Ishikawa (cell line): Measurements from ENCODE around the gene TUBGCP2.

Source experiments
- CEBPB ChIP-seq: IDR thresholded peaks from 2 replicates; pipeline ENCODE4 v1.6.1; 2012
- CREB1 ChIP-seq: IDR thresholded peaks from 2 replicates; pipeline ENCODE4 v1.6.1; 2012; ENCODE audit warnings: low read depth
- EGR1 ChIP-seq: IDR thresholded peaks from 2 replicates; pipeline ENCODE4 v1.6.1; 2012
- EP300 ChIP-seq: IDR thresholded peaks from 2 replicates; pipeline ENCODE4 v1.6.1; 2012; ENCODE audit warnings: borderline replicate concordance
- FOXM1 ChIP-seq: IDR thresholded peaks from 2 replicates; pipeline ENCODE4 v1.6.1; 2012; ENCODE audit warnings: low read depth, borderline replicate concordance
- RAD21 ChIP-seq: IDR thresholded peaks from 2 replicates; pipeline ENCODE4 v1.6.1; 2012; ENCODE audit warnings: low read depth
- TAF1 ChIP-seq: IDR thresholded peaks from 2 replicates; pipeline ENCODE4 v1.6.1; 2012; ENCODE audit warnings: low read depth, mild to moderate bottlenecking
- TCF12 ChIP-seq: IDR thresholded peaks from 2 replicates; pipeline ENCODE4 v1.6.1; 2012; ENCODE audit warnings: low read depth
- TEAD4 ChIP-seq: IDR thresholded peaks from 2 replicates; pipeline ENCODE4 v1.6.1; 2012
- YY1 ChIP-seq: IDR thresholded peaks from 2 replicates; pipeline ENCODE4 v1.6.1; 2012; ENCODE audit warnings: low read depth
- ZBTB7A ChIP-seq: IDR thresholded peaks from 2 replicates; pipeline ENCODE4 v1.6.1; 2012; ENCODE audit warnings: low read depth
- TF ChIP-seq, protein P1 (sequence below): IDR thresholded peaks from 2 replicates; pipeline ENCODE4 v1.6.1; 2012; ENCODE audit warnings: low read depth, mild to moderate bottlenecking
- TF ChIP-seq, protein P2 (sequence below): IDR thresholded peaks from 2 replicates; pipeline ENCODE4 v1.6.1; 2012
- TF ChIP-seq, protein P3 (sequence below): IDR thresholded peaks from 2 replicates; pipeline ENCODE4 v1.6.1; 2012

DNA sequence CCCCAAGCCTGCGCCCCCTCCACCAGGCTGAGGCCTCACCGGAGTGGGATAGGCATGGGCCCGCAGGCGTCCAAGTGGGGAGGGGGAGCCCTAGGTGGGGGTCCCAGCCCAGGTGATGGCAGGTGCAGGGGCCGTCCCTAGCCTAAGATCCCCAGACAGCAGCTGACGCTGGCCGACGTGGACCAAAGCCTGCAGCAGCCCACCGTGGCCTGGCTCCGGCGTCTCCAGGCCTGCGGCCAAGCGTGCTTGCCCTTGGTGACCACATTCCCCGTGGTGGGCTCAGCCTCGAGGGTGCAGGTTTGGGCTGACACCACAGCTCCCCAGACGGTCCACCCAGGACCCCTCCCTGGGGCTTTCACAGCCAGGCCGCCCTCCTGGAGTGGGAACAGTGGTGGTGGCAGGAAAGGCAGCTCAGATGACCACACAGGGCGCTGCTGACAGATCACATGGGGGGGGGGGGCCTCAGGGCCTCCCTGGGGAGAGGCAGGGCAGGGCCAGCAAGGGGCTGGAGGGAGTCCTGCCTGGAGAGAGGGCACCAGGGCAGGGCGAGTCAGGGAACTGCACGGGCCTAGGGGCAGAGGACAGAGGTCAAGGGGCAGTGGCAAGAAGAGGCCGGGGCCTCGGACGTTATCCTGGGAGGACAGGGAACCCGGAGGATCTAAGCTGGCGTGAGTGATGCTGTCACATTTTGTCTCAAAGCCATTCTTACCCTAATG lies 31.2 kb downstream of the TUBGCP2 start:
- TF ChIP-seq, protein P1, sequence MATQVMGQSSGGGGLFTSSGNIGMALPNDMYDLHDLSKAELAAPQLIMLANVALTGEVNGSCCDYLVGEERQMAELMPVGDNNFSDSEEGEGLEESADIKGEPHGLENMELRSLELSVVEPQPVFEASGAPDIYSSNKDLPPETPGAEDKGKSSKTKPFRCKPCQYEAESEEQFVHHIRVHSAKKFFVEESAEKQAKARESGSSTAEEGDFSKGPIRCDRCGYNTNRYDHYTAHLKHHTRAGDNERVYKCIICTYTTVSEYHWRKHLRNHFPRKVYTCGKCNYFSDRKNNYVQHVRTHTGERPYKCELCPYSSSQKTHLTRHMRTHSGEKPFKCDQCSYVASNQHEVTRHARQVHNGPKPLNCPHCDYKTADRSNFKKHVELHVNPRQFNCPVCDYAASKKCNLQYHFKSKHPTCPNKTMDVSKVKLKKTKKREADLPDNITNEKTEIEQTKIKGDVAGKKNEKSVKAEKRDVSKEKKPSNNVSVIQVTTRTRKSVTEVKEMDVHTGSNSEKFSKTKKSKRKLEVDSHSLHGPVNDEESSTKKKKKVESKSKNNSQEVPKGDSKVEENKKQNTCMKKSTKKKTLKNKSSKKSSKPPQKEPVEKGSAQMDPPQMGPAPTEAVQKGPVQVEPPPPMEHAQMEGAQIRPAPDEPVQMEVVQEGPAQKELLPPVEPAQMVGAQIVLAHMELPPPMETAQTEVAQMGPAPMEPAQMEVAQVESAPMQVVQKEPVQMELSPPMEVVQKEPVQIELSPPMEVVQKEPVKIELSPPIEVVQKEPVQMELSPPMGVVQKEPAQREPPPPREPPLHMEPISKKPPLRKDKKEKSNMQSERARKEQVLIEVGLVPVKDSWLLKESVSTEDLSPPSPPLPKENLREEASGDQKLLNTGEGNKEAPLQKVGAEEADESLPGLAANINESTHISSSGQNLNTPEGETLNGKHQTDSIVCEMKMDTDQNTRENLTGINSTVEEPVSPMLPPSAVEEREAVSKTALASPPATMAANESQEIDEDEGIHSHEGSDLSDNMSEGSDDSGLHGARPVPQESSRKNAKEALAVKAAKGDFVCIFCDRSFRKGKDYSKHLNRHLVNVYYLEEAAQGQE: no peak
- TF ChIP-seq YY1 (no peak), CEBPB (no peak), FOXM1 (no peak), RAD21 (no peak), TAF1 (no peak), TCF12 (no peak), ZBTB7A (no peak; the same call in 1 of the 2 replicates), EGR1 (no peak), EP300 (no peak), CREB1 (no peak), TEAD4 (no peak)
- TF ChIP-seq, protein P2, sequence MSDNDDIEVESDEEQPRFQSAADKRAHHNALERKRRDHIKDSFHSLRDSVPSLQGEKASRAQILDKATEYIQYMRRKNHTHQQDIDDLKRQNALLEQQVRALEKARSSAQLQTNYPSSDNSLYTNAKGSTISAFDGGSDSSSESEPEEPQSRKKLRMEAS: no peak
- TF ChIP-seq, protein P3, sequence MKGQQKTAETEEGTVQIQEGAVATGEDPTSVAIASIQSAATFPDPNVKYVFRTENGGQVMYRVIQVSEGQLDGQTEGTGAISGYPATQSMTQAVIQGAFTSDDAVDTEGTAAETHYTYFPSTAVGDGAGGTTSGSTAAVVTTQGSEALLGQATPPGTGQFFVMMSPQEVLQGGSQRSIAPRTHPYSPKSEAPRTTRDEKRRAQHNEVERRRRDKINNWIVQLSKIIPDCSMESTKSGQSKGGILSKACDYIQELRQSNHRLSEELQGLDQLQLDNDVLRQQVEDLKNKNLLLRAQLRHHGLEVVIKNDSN: no peak
